Rectal smooth muscle tissue (tissue), 1 donor: Measurements from ENCODE around the gene OTUB1.

Source experiments
- H3K27ac ChIP-seq: one replicate; pipeline ENCODE4 v1.7.0; 2013; ENCODE audit warnings: low read depth, low read length, inconsistent platforms
- H3K27me3 ChIP-seq: one replicate; pipeline ENCODE4 v1.7.0; 2013; ENCODE audit warnings: low read length; ENCODE audit not compliant: control insufficient read depth, insufficient read depth
- H3K36me3 ChIP-seq: one replicate; pipeline ENCODE4 v1.7.0; 2013; ENCODE audit warnings: low read length; ENCODE audit not compliant: control insufficient read depth, insufficient read depth
- H3K4me1 ChIP-seq: one replicate; pipeline ENCODE4 v1.7.0; 2013; ENCODE audit warnings: low read length; ENCODE audit not compliant: control insufficient read depth, insufficient read depth
- H3K4me3 ChIP-seq: one replicate; pipeline ENCODE4 v1.7.0; 2013; ENCODE audit warnings: low read length
- H3K9ac ChIP-seq: one replicate; pipeline ENCODE4 v1.7.0; 2013; ENCODE audit warnings: low read length

OTUB1 gene

DNA sequence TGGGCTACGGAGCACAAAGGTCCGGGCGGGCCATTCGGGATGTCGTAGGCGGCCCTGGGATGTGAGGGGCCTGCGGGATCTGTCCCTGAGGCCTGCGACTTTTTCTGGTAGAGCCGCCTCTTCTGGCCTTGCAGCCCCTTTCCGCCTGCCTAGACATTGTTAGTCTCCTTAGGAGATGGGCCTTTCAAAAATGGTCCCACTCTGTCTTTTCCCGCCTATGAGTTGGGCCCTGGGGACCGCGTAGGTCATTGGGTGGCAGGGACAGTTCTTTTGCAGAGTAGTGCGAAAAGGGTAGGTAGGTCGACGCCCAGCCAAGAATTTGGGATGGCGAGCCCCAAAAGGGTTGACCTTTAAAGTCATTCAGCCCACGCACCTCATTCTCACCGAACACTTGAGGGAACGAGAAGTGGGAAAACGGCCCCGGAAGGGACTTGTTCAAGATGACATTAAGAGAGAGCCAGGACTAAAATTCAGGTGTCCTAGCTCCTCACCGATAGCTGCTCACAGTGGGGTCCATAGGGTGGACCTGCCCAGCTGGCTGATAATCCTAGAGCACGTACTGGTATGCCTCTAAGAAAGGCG, 785 bp downstream of the OTUB1 start:
- Histone ChIP-seq H3K36me3 (peaks cover 8% of the 10 kb centered on the region), H3K27me3 (no peaks in the 10 kb centered on the region), H3K27ac (peak overlapping the region; percentile 85), H3K9ac (peak overlapping the region; percentile 19), H3K4me1 (peaks cover 10% of the 10 kb centered on the region), H3K4me3 (peak overlapping the region; percentile 98)

DNA sequence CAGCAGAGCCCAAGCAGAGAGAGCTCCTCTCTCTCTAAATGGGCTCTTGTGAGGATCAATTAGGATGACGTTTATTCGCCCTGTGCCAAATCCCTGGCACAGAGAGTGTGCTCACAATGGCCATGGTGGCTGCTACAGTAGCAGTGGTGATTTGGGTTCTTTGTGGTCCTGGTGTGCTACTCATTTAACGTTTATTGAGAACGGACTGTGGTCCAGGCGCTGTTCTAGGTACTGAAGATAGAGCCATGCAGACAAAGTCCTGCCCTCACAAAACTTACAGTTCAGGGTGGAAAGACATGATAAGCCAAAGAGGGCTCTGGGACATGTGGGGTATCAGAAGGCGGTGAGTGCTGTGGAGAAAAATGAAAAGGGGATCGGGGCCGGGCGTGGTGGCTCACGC, 5.3 kb downstream of the OTUB1 start:
- Histone ChIP-seq H3K27me3 (no peaks in the 10 kb centered on the region), H3K9ac (no peak overlapping the region), H3K4me3 (no peak overlapping the region), H3K36me3 (peaks cover 11% of the 10 kb centered on the region), H3K4me1 (peaks cover 6% of the 10 kb centered on the region), H3K27ac (no peak overlapping the region)

DNA sequence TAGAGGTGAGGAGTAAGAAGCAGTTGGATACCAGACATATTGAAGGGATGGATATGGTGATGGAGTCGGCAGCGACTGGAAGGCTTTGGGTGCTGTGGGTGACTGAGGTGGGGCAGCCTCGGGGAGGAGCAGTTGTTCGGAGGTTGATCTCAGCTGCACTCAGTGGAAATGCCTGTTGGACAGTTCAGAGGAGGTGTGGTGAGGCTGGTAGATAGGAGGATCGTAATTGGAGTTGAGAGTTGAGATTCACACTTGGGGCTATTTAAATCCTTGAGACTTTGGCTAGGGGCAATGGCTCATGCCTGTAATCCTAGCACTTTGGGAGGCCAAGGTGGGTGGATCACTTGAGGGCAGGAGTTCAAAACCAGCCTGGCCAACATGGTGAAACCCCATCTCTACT, 6.9 kb downstream of the OTUB1 start:
- Histone ChIP-seq H3K4me3 (no peak overlapping the region), H3K27ac (no peak overlapping the region), H3K9ac (no peak overlapping the region), H3K27me3 (no peaks in the 10 kb centered on the region), H3K4me1 (no peaks in the 10 kb centered on the region), H3K36me3 (peaks cover 24% of the 10 kb centered on the region)

DNA sequence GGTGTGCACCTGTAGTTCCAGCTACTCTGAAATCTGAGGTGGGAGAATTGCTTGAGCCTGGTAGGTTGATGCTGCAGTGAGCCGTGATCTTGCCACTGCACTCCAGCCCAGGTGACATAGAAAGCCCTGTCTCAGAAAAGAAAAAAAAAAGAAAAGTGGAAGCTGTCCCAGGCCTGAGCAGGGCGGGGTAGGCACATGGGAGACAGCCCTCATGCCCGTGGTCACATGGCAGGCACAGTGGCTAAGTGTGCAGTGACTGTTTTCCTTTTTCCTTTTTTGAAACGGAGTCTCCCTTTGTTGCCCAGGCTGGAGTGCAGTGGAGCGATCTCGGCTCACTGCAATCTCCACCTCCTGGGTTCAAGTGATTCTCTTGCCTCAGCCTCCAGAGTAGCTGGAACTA, 7.8 kb downstream of the OTUB1 start:
- Histone ChIP-seq H3K27me3 (no peaks in the 10 kb centered on the region), H3K4me3 (no peak overlapping the region), H3K27ac (no peak overlapping the region), H3K36me3 (peaks cover 20% of the 10 kb centered on the region), H3K4me1 (peaks cover 2% of the 10 kb centered on the region), H3K9ac (no peak overlapping the region)

DNA sequence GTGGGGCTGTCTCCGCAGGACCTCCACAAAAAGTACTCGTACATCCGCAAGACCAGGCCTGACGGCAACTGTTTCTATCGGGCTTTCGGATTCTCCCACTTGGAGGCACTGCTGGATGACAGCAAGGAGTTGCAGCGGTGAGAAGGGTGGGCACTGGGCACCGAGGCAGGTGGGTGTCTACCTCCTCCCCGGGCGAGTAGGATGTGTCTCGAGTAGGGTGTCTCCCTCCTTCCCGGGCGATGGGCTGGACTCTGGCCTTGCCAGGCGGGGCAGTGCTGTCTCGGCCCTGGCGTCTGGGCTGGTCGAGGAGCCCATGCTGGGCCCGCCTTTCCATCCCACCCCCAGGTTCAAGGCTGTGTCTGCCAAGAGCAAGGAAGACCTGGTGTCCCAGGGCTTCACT, 10.3 kb downstream of the OTUB1 start:
- Histone ChIP-seq H3K4me1 (peaks cover 4% of the 10 kb centered on the region), H3K27me3 (no peaks in the 10 kb centered on the region), H3K27ac (no peak overlapping the region), H3K9ac (no peak overlapping the region), H3K36me3 (peaks cover 17% of the 10 kb centered on the region), H3K4me3 (no peak overlapping the region)

DNA sequence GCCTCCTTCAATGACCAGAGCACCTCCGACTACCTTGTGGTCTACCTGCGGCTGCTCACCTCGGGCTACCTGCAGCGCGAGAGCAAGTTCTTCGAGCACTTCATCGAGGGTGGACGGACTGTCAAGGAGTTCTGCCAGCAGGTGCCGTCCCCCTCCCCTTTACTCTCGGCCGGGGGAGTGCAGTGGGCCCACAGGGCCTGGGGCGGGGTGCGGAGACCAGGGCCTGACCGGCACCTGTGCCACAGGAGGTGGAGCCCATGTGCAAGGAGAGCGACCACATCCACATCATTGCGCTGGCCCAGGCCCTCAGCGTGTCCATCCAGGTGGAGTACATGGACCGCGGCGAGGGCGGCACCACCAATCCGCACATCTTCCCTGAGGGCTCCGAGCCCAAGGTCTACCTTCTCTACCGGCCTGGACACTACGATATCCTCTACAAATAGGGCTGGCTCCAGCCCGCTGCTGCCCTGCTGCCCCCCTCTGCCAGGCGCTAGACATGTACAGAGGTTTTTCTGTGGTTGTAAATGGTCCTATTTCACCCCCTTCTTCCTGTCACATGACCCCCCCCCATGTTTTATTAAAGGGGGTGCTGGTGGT, 11.0 kb downstream of the OTUB1 start:
- Histone ChIP-seq H3K4me3 (no peak overlapping the region), H3K9ac (no peak overlapping the region), H3K27me3 (no peaks in the 10 kb centered on the region), H3K27ac (no peak overlapping the region), H3K4me1 (peaks cover 4% of the 10 kb centered on the region), H3K36me3 (peaks cover 17% of the 10 kb centered on the region)

DNA sequence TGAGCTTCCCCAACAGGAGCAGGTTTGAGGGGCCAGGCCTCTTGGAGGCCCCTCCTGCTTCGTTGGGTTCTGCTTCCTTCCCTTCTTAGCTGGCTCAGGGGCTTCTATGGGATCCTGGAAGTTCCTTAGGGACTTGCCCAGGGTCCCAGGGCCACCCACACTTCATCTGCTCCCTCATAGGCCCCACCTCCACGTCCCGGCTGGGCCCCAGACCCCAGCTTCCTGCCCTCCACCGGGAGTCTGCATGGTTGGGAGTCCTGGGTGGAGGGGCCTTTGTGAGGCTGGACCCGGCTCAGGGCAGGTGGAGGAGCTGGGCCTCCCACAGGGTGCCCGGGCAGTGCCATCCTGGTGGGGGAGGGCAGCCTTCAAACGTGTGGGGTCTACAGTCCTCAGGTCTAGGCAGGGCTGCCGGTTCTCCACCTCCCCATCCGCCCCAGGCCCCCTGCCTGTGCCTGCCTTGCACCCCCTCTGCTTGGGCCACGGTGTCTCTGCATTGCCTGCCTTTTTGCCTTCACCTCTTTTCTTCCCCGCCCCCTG, 11.6 kb downstream of the OTUB1 start:
- Histone ChIP-seq H3K36me3 (peaks cover 17% of the 10 kb centered on the region), H3K4me3 (no peak overlapping the region), H3K27me3 (no peaks in the 10 kb centered on the region), H3K4me1 (peaks cover 4% of the 10 kb centered on the region), H3K9ac (no peak overlapping the region), H3K27ac (no peak overlapping the region)

DNA sequence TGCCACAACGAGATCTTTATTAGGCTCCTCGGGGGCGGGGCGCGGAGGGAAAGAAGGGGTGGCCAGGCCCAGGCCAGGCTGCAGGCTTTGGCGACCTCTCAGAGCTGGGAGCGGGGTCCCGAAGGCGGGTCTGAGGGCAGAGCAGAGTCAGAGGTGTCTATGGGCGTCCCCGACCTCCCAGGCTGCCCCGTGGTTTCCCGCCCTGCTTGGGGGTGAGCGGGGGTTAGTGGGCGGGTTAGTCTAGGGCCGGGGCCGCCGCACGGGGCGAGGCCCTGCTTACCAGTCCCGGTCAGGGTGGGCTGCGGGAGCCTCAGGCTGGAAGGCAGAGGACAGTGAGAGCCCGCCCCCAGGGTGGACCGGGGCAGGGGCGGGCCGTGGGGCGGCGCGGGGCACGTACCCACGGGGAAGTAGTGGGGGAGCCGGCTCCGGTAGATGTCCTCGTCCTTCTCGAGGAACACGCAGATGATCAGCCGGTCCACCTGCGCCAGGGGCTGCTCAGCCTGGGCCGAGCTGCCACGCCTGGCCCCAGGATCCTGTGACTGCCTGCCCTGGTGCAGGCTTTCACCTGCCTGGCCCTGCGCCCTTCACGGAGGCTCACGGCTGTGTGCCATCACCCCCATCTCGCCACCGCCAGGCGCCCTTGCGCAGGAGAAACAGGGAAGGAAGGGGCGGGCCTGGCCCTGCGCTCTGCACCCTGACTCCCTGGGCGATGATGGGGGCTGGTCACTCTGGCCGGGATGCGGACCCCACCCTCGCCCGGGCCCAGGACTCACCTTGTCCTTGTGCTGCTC, 12.5 kb downstream of the OTUB1 start:
- H3K4me3 ChIP-seq, result no peak overlapping the region
- no peaks in the 10 kb centered on the region for H3K27me3 ChIP-seq
- peaks cover 4% of the 10 kb centered on the region for H3K4me1 ChIP-seq
- no peak overlapping the region for H3K9ac ChIP-seq
- H3K27ac ChIP-seq, result no peak overlapping the region
- H3K36me3 ChIP-seq, result peaks cover 17% of the 10 kb centered on the region

DNA sequence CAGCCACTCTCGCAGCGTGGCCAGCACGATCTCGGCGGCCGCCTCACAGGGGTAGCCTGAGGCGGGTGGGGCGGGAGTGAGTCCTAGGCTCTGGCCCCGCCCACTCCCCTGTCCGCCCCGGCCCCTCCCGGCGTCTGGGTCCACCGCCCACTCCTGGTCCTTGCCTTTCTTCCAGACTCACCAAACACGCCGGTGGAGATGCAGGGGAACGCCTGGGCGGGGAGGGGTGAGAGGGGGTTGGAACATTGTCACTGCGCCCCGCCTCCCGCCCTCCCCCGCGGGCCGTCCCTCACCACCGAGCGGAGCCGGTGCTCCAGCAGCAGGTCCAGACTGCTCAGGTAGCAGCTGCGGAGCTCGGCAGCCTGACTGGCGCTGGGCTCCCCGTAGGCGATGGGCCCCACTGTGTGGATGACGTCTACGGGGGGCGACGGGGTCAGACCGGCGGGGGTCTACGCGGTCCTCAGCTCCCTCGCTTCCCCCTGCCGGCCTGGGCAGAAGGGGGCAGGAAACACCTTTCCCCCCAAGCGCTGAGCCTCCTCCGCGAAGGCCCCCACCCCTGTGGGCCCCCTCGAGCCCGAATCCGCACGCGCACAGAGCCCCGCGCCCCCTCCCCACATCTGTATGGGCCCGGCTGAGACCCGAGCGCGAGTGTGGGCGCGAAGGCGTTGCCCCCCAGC, 13.2 kb downstream of the OTUB1 start:
- Histone ChIP-seq H3K4me1 (peaks cover 4% of the 10 kb centered on the region), H3K4me3 (peak overlapping the region; percentile 21), H3K9ac (no peak overlapping the region)

DNA sequence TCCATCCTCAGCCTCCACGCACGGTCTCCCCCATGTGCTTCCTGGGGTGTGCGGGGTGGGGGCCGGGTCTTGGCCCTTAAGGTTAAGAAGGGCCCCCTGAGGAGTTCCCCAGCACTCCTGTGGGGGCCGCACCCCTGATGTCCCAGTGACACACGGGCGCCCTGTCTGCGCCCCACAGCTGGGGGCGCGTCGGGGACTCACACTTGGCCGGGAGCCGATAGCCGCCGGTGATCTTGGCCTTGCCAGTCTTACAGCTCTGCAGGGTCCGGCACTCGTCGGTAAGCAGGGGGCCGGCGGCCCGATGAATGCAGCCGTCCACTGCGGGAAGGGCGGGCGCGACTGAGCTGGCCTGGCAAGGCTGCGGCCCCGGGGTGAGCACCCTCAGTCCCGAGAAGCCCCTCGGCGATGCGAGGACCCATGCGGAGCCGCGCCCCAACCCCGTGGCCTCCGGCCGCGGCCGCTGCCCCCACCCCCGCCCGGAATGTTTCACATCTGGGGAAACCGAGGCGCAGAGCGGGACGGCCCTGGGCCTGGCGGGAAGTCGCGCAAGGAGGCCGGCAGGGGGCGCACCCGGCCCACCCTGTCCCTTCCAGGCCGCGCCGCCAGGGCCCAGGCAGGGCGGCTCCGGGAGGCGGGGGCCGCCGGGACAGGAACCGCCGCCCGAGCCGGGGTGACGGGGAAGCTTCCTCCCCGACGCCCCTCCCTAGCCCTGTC, 13.9 kb downstream of the OTUB1 start:
- peak overlapping the region; percentile 51 for H3K4me3 ChIP-seq
- H3K36me3 ChIP-seq, result peaks cover 17% of the 10 kb centered on the region
- no peaks in the 10 kb centered on the region for H3K27me3 ChIP-seq
- no peak overlapping the region for H3K27ac ChIP-seq
- H3K9ac ChIP-seq, result no peak overlapping the region
- peaks cover 4% of the 10 kb centered on the region for H3K4me1 ChIP-seq

More for the DNA sequence above, 13.2 kb downstream of the OTUB1 start:
- H3K27ac ChIP-seq, result no peak overlapping the region
- H3K36me3 ChIP-seq, result peaks cover 17% of the 10 kb centered on the region
- H3K27me3 ChIP-seq, result no peaks in the 10 kb centered on the region

DNA sequence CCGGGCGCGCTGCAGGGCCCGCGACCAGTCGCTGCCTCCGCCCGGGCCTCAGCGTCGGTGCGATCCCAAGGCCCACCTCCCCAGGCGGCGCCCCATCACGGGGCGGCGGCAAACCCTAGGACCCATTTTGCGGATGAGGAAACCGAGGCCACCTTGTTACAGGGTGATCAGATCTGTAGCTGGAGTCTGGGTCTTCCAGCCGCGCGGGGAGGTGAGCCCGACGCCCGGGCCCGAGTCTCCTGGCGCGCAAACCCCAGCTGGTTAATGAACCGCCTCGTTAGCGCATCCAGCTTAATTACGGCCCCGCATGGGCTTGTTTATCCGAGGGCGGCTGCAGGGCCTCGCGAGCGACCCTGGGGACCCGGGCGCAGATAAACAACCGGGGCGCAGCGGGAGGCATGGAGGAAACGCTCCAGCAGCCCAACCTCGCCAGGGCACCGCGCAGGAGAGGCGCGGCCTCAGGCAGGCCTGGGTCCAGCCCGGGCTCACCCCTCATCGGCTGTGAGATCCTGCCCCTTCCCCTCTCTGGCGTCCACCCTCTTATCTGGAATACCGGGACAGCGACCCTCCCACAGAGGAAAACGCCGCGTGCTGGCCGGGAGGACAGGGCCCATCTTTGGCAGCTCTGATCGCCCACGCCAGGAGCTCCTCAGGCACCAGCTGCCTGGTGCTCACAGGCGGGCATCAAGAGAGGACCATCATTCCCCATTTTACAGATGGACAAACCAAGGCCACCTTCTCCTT, 14.7 kb downstream of the OTUB1 start:
- H3K27ac ChIP-seq, result no peak overlapping the region
- H3K27me3 ChIP-seq, result no peaks in the 10 kb centered on the region
- H3K36me3 ChIP-seq, result peaks cover 15% of the 10 kb centered on the region
- H3K4me1 ChIP-seq, result peaks cover 4% of the 10 kb centered on the region
- H3K9ac ChIP-seq, result no peak overlapping the region
- H3K4me3 ChIP-seq, result peak overlapping the region; percentile 51
